ENCODE results near the gene CPS1. TPM values are rescaled to one million over a fixed set of nuclear protein-coding genes. Genes with fewer than 3 reads are reported as not detected.

CPS1 gene
- total RNA-seq, 6 donors from 2014 or later, result 1.4 to 5.2 (median 1.8) TPM

- ATAC-seq (ENCODE audit: low FRiP score in 2 of 2), result no peak
- no peak for TF ChIP-seq POLR2AphosphoS5 (IDR thresholded peaks at IDR 0.05)
- TF ChIP-seq CTCF (IDR thresholded peaks at IDR 0.05), result no peak
- no peak for TF ChIP-seq POLR2A (IDR thresholded peaks at IDR 0.05)
Measured at GRCh38 chr2:210657874-210658273, 101.5 kb downstream of the CPS1 start.

GRCh38 chr2:210660751-210661150, 104.4 kb downstream of the CPS1 start:
- Histone ChIP-seq H3K27me3 (no peaks in the 10 kb centered on the region), H3K27ac (no peak overlapping the region), H3K4me3 (no peak overlapping the region), H3K9me3 (peaks cover 0 to 5% (median 0%) of the 10 kb centered on the region in 4 donors), H3K4me1 (no peaks in the 10 kb centered on the region), H3K36me3 (no peaks in the 10 kb centered on the region)
- ATAC-seq (ENCODE audit: low FRiP score in 2 of 2), result no peak
- TF ChIP-seq POLR2AphosphoS5 (IDR thresholded peaks at IDR 0.05), result no peak
- no peak for TF ChIP-seq EP300 (IDR thresholded peaks at IDR 0.05)
- no peak for TF ChIP-seq CTCF (IDR thresholded peaks at IDR 0.05)
- TF ChIP-seq POLR2A (IDR thresholded peaks at IDR 0.05), result no peak
- no peak for DNase-seq

More at GRCh38 chr2:210657874-210658273, 101.5 kb downstream of the CPS1 start:
- Histone ChIP-seq H3K4me3 (no peak overlapping the region), H3K4me1 (no peaks in the 10 kb centered on the region), H3K36me3 (no peaks in the 10 kb centered on the region), H3K27me3 (no peaks in the 10 kb centered on the region), H3K27ac (no peak overlapping the region), H3K9me3 (peaks cover 0 to 5% (median 0%) of the 10 kb centered on the region in 4 donors)
- DNase-seq, result no peak
- 61 to 81% methylated on average over 1 of the region's 1 CpG for WGBS, 2 donors

GRCh38 chr2:210662560-210662959, 106.2 kb downstream of the CPS1 start:
- H3K27me3 ChIP-seq, result no peaks in the 10 kb centered on the region
- no peak for DNase-seq
- no peak for ATAC-seq (ENCODE audit: low FRiP score in 2 of 2)
- peaks cover 0 to 5% (median 0%) of the 10 kb centered on the region in 4 donors for H3K9me3 ChIP-seq
- no peak overlapping the region for H3K4me3 ChIP-seq
- 57 to 75% methylated on average over 1 of the region's 1 CpG for WGBS, 2 donors
- H3K27ac ChIP-seq, result no peak overlapping the region
- no peaks in the 10 kb centered on the region for H3K4me1 ChIP-seq
- no peaks in the 10 kb centered on the region for H3K36me3 ChIP-seq
- no peak for TF ChIP-seq POLR2A (IDR thresholded peaks at IDR 0.05)
- no peak for TF ChIP-seq CTCF (IDR thresholded peaks at IDR 0.05)
- no peak for TF ChIP-seq EP300 (IDR thresholded peaks at IDR 0.05)
- no peak for TF ChIP-seq POLR2AphosphoS5 (IDR thresholded peaks at IDR 0.05)

- ATAC-seq (ENCODE audit: low FRiP score in 2 of 2) (no peak), DNase-seq (no peak)
- 49 to 59% methylated on average over 3 of the region's 3 CpGs for WGBS, 2 donors
- Histone ChIP-seq H3K4me1 (no peaks in the 10 kb centered on the region), H3K27me3 (no peaks in the 10 kb centered on the region), H3K27ac (no peak overlapping the region), H3K9me3 (peaks cover 0 to 5% (median 0%) of the 10 kb centered on the region in 4 donors), H3K36me3 (no peaks in the 10 kb centered on the region), H3K4me3 (no peak overlapping the region)
- TF ChIP-seq POLR2A (IDR thresholded peaks at IDR 0.05) (no peak), CTCF (IDR thresholded peaks at IDR 0.05) (peak in 1 of 6 experiments; percentile 7), EP300 (IDR thresholded peaks at IDR 0.05) (no peak), POLR2AphosphoS5 (IDR thresholded peaks at IDR 0.05) (no peak)
Measured at GRCh38 chr2:210663631-210664089, 107.3 kb downstream of the CPS1 start.

- no peak for TF ChIP-seq POLR2AphosphoS5 (IDR thresholded peaks at IDR 0.05)
- no peak for TF ChIP-seq EP300 (IDR thresholded peaks at IDR 0.05)
- TF ChIP-seq CTCF (IDR thresholded peaks at IDR 0.05), result no peak
- no peak for TF ChIP-seq POLR2A (IDR thresholded peaks at IDR 0.05)
- no peak for DNase-seq
- H3K9me3 ChIP-seq, result no peaks in the 10 kb centered on the region
- no peak overlapping the region for H3K27ac ChIP-seq
- no peaks in the 10 kb centered on the region for H3K4me1 ChIP-seq
- H3K27me3 ChIP-seq, result no peaks in the 10 kb centered on the region
- H3K36me3 ChIP-seq, result no peaks in the 10 kb centered on the region
- WGBS, 2 donors, result 93% methylated on average over 5 of the region's 5 CpGs
- H3K4me3 ChIP-seq, result no peak overlapping the region
- ATAC-seq (ENCODE audit: low FRiP score in 2 of 2), result no peak
Measured at GRCh38 chr2:210667711-210668110, 111.3 kb downstream of the CPS1 start.

Measured in upper lobe of left lung (tissue), 6 donors.